HG03342 (cell line): ENCODE data around the gene ZNFX1.
"Not testable (repeated sequence)": the region's sequence is repeated elsewhere in the genome, so short reads cannot be mapped to it uniquely, and the experiment has no call there.

ENCODE experiments used
- ATAC-seq: cut with Tn5 transposase; IDR thresholded peaks from one replicate; pipeline ENCODE4 v1.9.1; 2021; ENCODE audit warnings: mild to moderate bottlenecking, moderate library complexity; ENCODE audit not compliant: unreplicated experiment

Gene ZNFX1

GRCh38 chr20:49216991-49217578 is 60.8 kb downstream of the ZNFX1 start:
- ATAC-seq, result no peak

DNA sequence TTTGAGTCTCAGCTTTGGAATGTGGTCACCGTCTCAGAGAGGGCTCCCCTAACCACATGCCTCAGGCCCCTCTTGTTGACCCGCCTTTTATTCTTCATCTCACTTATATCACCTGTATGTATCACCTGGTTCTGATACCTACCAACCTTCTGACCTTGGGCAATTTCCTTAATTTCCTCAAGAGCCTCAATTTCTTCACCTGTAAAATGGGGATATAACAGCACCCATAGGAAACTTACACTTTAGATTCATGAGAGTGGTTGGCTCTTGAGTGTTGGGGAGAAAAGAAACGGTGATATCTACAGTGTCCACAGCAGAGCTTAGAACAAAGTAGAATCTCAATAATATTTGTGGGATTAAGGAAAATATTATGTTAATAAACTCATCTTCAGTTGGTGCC is 62.6 kb downstream of the ZNFX1 start:
- no peak for ATAC-seq

- ATAC-seq, result no peak
Measured at GRCh38 chr20:49214571-49214970, 63.3 kb downstream of the ZNFX1 start.

GRCh38 chr20:49210757-49211110 is 67.1 kb downstream of the ZNFX1 start:
- ATAC-seq, result no peak

DNA sequence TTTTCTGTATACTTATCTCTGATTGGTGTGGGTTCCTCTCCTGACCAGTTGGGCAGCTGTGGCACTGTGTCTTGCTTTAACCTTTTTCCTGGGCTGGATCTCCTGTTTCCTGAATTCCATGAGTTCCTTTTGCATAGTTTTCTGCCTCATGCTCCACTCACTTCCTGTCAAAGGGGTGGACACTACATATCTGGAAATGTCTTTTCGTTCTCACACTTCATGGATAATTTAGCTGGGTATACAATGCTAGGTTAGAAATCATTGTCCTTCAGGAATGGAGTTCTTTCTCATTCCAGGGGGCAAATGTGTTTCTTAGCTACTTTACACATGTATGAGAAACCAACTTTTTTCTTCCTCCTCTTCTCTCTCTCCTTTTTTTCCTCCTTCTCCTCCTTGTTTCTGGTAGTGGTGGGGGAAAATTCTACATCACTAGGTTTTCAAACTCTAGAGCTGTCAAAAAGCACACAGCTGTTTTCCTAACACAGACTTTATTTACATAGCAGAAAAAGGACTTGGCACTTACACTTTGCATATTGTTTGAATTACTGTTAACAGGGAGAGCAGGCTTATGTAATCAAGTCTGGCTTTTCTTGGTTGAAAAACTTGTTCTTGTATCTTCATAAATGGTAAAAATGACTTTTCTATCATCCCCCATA is 67.6 kb downstream of the ZNFX1 start:
- no peak for ATAC-seq

- ATAC-seq, result no peak
Measured at GRCh38 chr20:49207076-49207475, 70.8 kb downstream of the ZNFX1 start.

- ATAC-seq, result no peak
Measured at GRCh38 chr20:49203746-49204145, 74.1 kb downstream of the ZNFX1 start.

DNA sequence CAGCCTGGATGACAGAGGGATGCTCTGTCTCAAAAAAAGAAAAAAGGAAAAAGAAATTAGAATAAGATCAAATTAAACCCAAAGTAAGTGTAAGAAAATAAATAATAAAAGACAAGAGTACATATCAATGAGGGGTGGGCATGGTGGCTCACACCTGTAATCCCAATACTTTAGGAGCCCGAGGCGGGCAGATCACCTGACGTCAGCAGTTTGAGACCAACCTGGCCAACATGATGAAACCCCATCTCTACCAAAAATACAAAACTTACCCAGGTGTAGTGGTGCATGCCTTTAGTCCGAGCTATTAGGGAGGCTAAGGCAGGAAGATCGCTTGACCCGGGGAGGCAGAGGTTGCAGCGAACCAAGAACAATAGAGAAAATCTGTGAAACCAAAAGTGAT is 74.8 kb downstream of the ZNFX1 start:
- no peak for ATAC-seq

- no peak for ATAC-seq
Measured at GRCh38 chr20:49199729-49200293, 78.0 kb downstream of the ZNFX1 start.

GRCh38 chr20:49192944-49193518 is 84.8 kb downstream of the ZNFX1 start:
- not testable (repeated sequence) for ATAC-seq
